ENCODE data around the gene FN3K. TPM values are rescaled to one million over a fixed set of nuclear protein-coding genes. Genes with fewer than 3 reads are reported as not detected.
"Not testable (repeated sequence)": the region's sequence is repeated elsewhere in the genome, so short reads cannot be mapped to it uniquely, and the experiment has no call there.

The FN3K gene
- polyA plus RNA-seq, 1 donor: 19.1 TPM

GRCh38 chr17:82775001-82775823, 39.8 kb downstream of the FN3K start:
- DNase-seq (ENCODE audit: low read depth): no peak

GRCh38 chr17:82776454-82776853, 41.0 kb downstream of the FN3K start:
- no peak for DNase-seq (ENCODE audit: low read depth)

GRCh38 chr17:82777778-82778375, 42.5 kb downstream of the FN3K start:
- not testable (repeated sequence) for DNase-seq (ENCODE audit: low read depth)

- no peak for DNase-seq (ENCODE audit: low read depth)
Observed at GRCh38 chr17:82779541-82779940, 44.1 kb downstream of the FN3K start.

GRCh38 chr17:82780195-82780594, 44.8 kb downstream of the FN3K start:
- no peak for DNase-seq (ENCODE audit: low read depth)

GRCh38 chr17:82780971-82781893, 45.8 kb downstream of the FN3K start:
- no peak for DNase-seq (ENCODE audit: low read depth)

GRCh38 chr17:82781894-82782274, 46.5 kb downstream of the FN3K start:
- DNase-seq (ENCODE audit: low read depth): peak; percentile 61

GRCh38 chr17:82782657-82783207, 47.3 kb downstream of the FN3K start:
- no peak for DNase-seq (ENCODE audit: low read depth)

GRCh38 chr17:82783498-82783897, 48.1 kb downstream of the FN3K start:
- no peak for DNase-seq (ENCODE audit: low read depth)

GRCh38 chr17:82785581-82785980, 50.2 kb downstream of the FN3K start:
- DNase-seq (ENCODE audit: low read depth): not testable (repeated sequence)

- DNase-seq (ENCODE audit: low read depth): no peak
Observed at GRCh38 chr17:82786427-82786826, 51.0 kb downstream of the FN3K start.

GRCh38 chr17:82787081-82787848, 51.9 kb downstream of the FN3K start:
- no peak for DNase-seq (ENCODE audit: low read depth)

- no peak for DNase-seq (ENCODE audit: low read depth)
Observed at GRCh38 chr17:82788206-82789001, 53.0 kb downstream of the FN3K start.

- DNase-seq (ENCODE audit: low read depth): no peak
Observed at GRCh38 chr17:82789051-82789592, 53.7 kb downstream of the FN3K start.

GRCh38 chr17:82789806-82790205, 54.4 kb downstream of the FN3K start:
- no peak for DNase-seq (ENCODE audit: low read depth)

GRCh38 chr17:82790391-82790790, 55.0 kb downstream of the FN3K start:
- DNase-seq (ENCODE audit: low read depth): no peak

GRCh38 chr17:82791532-82791931, 56.1 kb downstream of the FN3K start:
- DNase-seq (ENCODE audit: low read depth): no peak

GRCh38 chr17:82793974-82794630, 58.7 kb downstream of the FN3K start:
- DNase-seq (ENCODE audit: low read depth): no peak

- DNase-seq (ENCODE audit: low read depth): no peak
Observed at GRCh38 chr17:82794781-82795482, 59.5 kb downstream of the FN3K start.

Measured in forelimb muscle (tissue), 1 donor.